DMS114 treated with DMSO at 0.1 percent for 48 hours (cell line): ENCODE measurements around the gene CIDEB.

Experiments
- DNase-seq: peaks from one replicate; lab custom pipeline; 2025; ENCODE audit not compliant: unreplicated experiment; lab: John Stamatoyannopoulos, UW

CIDEB gene

GRCh38 chr14:24291446-24292117 is 16.2 kb downstream of the CIDEB start:
- no peak for DNase-seq

GRCh38 chr14:24290746-24291145 is 17.0 kb downstream of the CIDEB start:
- no peak for DNase-seq

GRCh38 chr14:24289649-24290280 is 18.0 kb downstream of the CIDEB start:
- no peak for DNase-seq

- DNase-seq: no peak
Observed at GRCh38 chr14:24286996-24287395, 20.8 kb downstream of the CIDEB start.

GRCh38 chr14:24285351-24285750 is 22.4 kb downstream of the CIDEB start:
- DNase-seq: no peak

GRCh38 chr14:24284501-24285035 is 23.2 kb downstream of the CIDEB start:
- DNase-seq: no peak

GRCh38 chr14:24283796-24284460 is 23.8 kb downstream of the CIDEB start:
- no peak for DNase-seq

GRCh38 chr14:24282736-24283135 is 25.0 kb downstream of the CIDEB start:
- DNase-seq: no peak

- no peak for DNase-seq
Observed at GRCh38 chr14:24281636-24282035, 26.1 kb downstream of the CIDEB start.

- no peak for DNase-seq
Observed at GRCh38 chr14:24280797-24281460, 26.8 kb downstream of the CIDEB start.

- DNase-seq: no peak
Observed at GRCh38 chr14:24279301-24280186, 28.2 kb downstream of the CIDEB start.

- DNase-seq: no peak
Observed at GRCh38 chr14:24278424-24278823, 29.4 kb downstream of the CIDEB start.

GRCh38 chr14:24277606-24278321 is 30.0 kb downstream of the CIDEB start:
- DNase-seq: no peak

- no peak for DNase-seq
Observed at GRCh38 chr14:24277071-24277470, 30.7 kb downstream of the CIDEB start.

GRCh38 chr14:24274101-24274543 is 33.7 kb downstream of the CIDEB start:
- DNase-seq: no peak

GRCh38 chr14:24273422-24273998 is 34.3 kb downstream of the CIDEB start:
- no peak for DNase-seq

GRCh38 chr14:24272467-24272866 is 35.3 kb downstream of the CIDEB start:
- no peak for DNase-seq

- no peak for DNase-seq
Observed at GRCh38 chr14:24271834-24272263, 35.9 kb downstream of the CIDEB start.

- peak; percentile 62 for DNase-seq
Observed at GRCh38 chr14:24271134-24271833, 36.5 kb downstream of the CIDEB start, which contains the start of gene RABGGTA. Gene RABGGTA (minus strand): TSS chr14:24271597. CDS start chr14:24271115, 482 bp downstream.
